Psoas muscle (tissue), 8 donors: ENCODE measurements around the gene HS3ST6. TPM values are rescaled to one million over a fixed set of nuclear protein-coding genes. Genes with fewer than 3 reads are reported as not detected.

Experiments
- ATAC-seq, 4 donors: fragments of 200-7000 bp; cut with Tn5 transposase; one replicate each; pipeline ENCODE4 v1.9.1; 2020; ENCODE audit warnings: moderate library complexity in 3 of 4, mild to moderate bottlenecking in 2 of 4
- DNase-seq, 2 donors: peaks; one replicate each; pipeline ENCODE4 v3.0.0-alpha.2; 2020
- H3K27ac ChIP-seq: fragments of 200-600 bp; one replicate; pipeline ENCODE4 v1.8.0; 2022
- H3K27me3 ChIP-seq, 3 donors: fragments of 200-600 bp in 1 of 3; one replicate each; pipeline versions ENCODE4 v1.6.1 to v1.8.0; 2013 to 2022; ENCODE audit warnings: low read length in 2 of 3, mild to moderate bottlenecking in 2 of 3, moderate library complexity in 1 of 3; ENCODE audit not compliant: insufficient read depth in 3 of 3
- H3K36me3 ChIP-seq, 2 donors: fragments of 200-600 bp in 1 of 2; one replicate each; pipeline versions ENCODE4 v1.6.1 to v1.8.0; 2013 to 2022; ENCODE audit warnings: low read depth in 1 of 2, mild to moderate bottlenecking in 1 of 2, moderate library complexity in 1 of 2; ENCODE audit not compliant: insufficient read depth in 1 of 2
- H3K4me1 ChIP-seq: fragments of 200-600 bp; one replicate; pipeline ENCODE4 v1.8.0; 2022
- H3K4me3 ChIP-seq: fragments of 200-600 bp; one replicate; pipeline ENCODE4 v1.8.0; 2022; ENCODE audit warnings: mild to moderate bottlenecking
- H3K9me3 ChIP-seq: fragments of 200-600 bp; one replicate; pipeline ENCODE4 v1.8.0; 2022
- WGBS, 3 donors: extraction: QIAGEN DNeasy Blood & Tissue Kit; methylation state at CpG; one replicate each; pipeline versions ENCODE4 v1.1.6 to v1.1.7; 2013; 5-methylcytosine and 5-hydroxymethylcytosine counted together
- intact Hi-C, 2 donors: fragments of 100-400 bp; cut with DNase I; formaldehyde crosslinking; loops; one replicate each; pipeline versions ENCODE4 v1.11.0 to v1.14.2; 2022
- polyA plus RNA-seq, 3 donors: library from polyadenylated mRNA; stranded (reverse); fragments of 200-250 nt; gene quantifications; one replicate each; pipeline ENCODE4 v1.2.3, GENCODE V29; 2013
- total RNA-seq, 4 donors: library from RNA; stranded (reverse); fragmentation: NEBNext Ultra II Directional in 2 of 4; extraction: Animal tissue kit (Norgen Biotek cat#: 25700) in 2 of 4; gene quantifications; one replicate each; pipeline versions ENCODE4 v1.2.1 to v1.2.4, GENCODE V29; 2021 to 2023
- TF ChIP-seq, protein P1 (sequence below): fragments of 200-600 bp; IDR thresholded peaks from one replicate; pipeline ENCODE4 v1.8.0; 2022; ENCODE audit warnings: antibody characterized with exemption
- donor health status: healthy with polysubstance abuse.
- donor health status: DM: no; HTN: no; CAD: no; lungs with moderate emphysema.
- donor health status: Bipolar disorder and iron deficiency.
- donor health status: healthy.
- donor health status: DM: yes; HTN: yes; CAD: no.
- donor health status: DM: no; HTN: no; CAD: no.
- donor health status: DM: no; HTN: no; CAD: no.
- donor health status: DM: yes; HTN: yes; CAD: no.

The HS3ST6 gene
- total and polyA plus RNA-seq, 7 donors: not detected

- Histone ChIP-seq H3K36me3 (no peaks in the 10 kb centered on the region), H3K27me3 (peaks cover 0 to 66% (median 15%) of the 10 kb centered on the region in 3 donors), H3K27ac (no peak overlapping the region), H3K4me1 (no peaks in the 10 kb centered on the region), H3K9me3 (no peaks in the 10 kb centered on the region), H3K4me3 (no peak overlapping the region)
- intact Hi-C loops: no loop called here
- WGBS, 3 donors: 31 to 34% (median 34%) methylated on average over 6 of the region's 6 CpGs
- ATAC-seq (no peak), DNase-seq (no peak)
- TF ChIP-seq, protein P1, sequence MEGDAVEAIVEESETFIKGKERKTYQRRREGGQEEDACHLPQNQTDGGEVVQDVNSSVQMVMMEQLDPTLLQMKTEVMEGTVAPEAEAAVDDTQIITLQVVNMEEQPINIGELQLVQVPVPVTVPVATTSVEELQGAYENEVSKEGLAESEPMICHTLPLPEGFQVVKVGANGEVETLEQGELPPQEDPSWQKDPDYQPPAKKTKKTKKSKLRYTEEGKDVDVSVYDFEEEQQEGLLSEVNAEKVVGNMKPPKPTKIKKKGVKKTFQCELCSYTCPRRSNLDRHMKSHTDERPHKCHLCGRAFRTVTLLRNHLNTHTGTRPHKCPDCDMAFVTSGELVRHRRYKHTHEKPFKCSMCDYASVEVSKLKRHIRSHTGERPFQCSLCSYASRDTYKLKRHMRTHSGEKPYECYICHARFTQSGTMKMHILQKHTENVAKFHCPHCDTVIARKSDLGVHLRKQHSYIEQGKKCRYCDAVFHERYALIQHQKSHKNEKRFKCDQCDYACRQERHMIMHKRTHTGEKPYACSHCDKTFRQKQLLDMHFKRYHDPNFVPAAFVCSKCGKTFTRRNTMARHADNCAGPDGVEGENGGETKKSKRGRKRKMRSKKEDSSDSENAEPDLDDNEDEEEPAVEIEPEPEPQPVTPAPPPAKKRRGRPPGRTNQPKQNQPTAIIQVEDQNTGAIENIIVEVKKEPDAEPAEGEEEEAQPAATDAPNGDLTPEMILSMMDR: no peak
Observed at GRCh38 chr16:1874854-1875253, 43.4 kb downstream of the HS3ST6 start.

DNA sequence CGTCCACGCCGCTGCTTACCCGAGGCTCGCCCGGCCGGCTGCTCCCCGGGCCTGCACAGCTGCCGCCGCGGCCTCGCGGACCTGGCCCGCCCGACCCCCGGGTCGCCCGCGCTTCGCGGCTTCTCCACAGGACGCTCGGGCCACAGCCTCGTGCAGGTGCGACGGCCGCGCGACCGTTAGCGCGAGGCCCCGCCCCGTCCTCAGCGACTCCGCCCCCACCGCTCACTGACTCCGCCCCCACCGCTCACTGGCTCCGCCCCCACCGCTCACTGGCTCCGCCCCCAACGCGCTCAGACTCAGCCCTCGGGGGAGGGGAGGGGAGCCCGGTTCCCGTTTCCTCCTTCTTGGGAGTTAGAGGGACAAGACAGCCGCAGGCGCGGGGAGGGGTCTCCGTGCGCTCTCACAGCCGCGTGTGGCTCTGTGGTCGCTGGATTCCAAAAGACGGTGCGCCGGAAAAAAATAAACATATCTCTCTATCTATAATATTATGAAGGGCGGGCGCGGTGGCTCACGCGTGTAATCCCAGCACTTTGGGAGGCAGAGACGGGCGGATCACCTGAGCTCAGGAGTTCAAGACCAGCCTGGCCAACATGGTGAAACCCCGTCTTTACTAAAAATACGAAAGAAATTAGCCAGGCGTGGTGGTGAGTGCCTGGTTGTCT lies 46.1 kb downstream of the HS3ST6 start, which contains the start of gene MEIOB:
TSS of gene MEIOB (minus strand) at position 191 of the 662 bp plus-strand sequence. CDS start 3,989 bp downstream, outside the sequence.
- Histone ChIP-seq H3K36me3 (no peaks in the 10 kb centered on the region), H3K27ac (no peak within 1 kb of the TSS), H3K4me3 (peak within 1 kb of the TSS; percentile 22), H3K9me3 (no peaks in the 10 kb centered on the region), H3K27me3 (peaks cover 0 to 55% (median 13%) of the 10 kb centered on the region in 3 donors), H3K4me1 (no peaks in the 10 kb centered on the region)
- 4 to 7% (median 6%) methylated on average over 40 to 68 of the region's 68 CpGs for WGBS, 3 donors
- ATAC-seq (peak in 3 of 4 donors; percentile 65 to 76 (median 69)), DNase-seq (peak; percentile 35 to 63)
- intact Hi-C loops: no loop called here
- TF ChIP-seq, protein P1: no peak

GRCh38 chr16:1870365-1871082 lies 47.7 kb downstream of the HS3ST6 start:
- intact Hi-C loops: no loop called here
- WGBS, 3 donors: 35 to 47% (median 41%) methylated on average over 9 of the region's 9 CpGs
- H3K36me3 ChIP-seq: no peaks in the 10 kb centered on the region

DNA sequence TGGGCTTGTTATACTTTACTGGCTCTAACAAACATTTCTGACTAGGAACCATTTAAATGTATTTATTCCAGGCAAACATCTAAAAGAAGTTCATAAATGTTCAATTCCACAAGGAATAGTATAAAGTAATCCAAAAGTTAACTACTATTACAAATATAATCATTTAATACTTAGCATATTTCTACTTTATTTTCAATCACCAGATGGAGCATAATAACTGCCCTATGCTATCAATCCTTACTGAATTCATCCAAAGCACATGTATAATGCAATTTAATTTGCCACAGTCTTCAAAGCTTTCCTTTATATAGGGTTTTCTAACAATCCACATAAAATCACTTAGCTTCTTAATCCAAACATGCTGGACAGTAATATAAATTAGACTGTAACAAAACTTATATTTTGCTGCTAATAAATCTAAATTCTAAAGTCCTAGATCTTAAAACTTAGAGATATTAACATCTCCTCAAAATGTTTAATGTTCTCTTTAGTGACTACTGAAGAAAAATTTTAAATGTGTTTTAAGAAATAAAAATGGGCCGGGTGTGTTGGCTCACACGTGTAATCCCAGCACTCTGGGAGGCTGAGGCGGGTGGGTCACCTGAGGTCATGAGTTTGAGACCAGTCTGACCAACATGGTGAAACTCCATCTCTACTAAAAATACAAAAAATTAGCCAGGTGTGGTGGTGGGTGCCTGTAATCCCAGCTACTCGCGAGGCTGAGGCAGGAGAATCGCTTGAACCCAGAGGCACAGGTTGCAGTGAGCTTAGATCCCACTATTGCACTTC lies 52.1 kb downstream of the HS3ST6 start:
- Histone ChIP-seq H3K27me3 (peaks cover 0 to 34% (median 2%) of the 10 kb centered on the region in 3 donors), H3K4me1 (no peaks in the 10 kb centered on the region), H3K9me3 (no peaks in the 10 kb centered on the region), H3K4me3 (no peak overlapping the region), H3K27ac (no peak overlapping the region), H3K36me3 (no peaks in the 10 kb centered on the region)
- WGBS, 3 donors: 62 to 68% (median 63%) methylated on average over 5 to 6 of the region's 6 CpGs
- intact Hi-C loops: no loop called here
- no peak for ATAC-seq
- DNase-seq: no peak
- TF ChIP-seq, protein P1: no peak

More at GRCh38 chr16:1870365-1871082, 47.7 kb downstream of the HS3ST6 start:
- TF ChIP-seq, protein P1: no peak
- H3K27ac ChIP-seq: no peak overlapping the region
- no peak overlapping the region for H3K4me3 ChIP-seq
- no peaks in the 10 kb centered on the region for H3K9me3 ChIP-seq
- H3K27me3 ChIP-seq: peaks cover 0 to 42% (median 9%) of the 10 kb centered on the region in 3 donors
- no peaks in the 10 kb centered on the region for H3K4me1 ChIP-seq
- ATAC-seq: no peak
- no peak for DNase-seq
